B cell (primary cell): ENCODE results near the gene CCDC201. TPM values are rescaled to one million over a fixed set of nuclear protein-coding genes. Genes with fewer than 3 reads are reported as not detected.

Experiments used
- polyA plus RNA-seq: library from polyadenylated mRNA; depleted of rRNA; stranded (reverse); fragments of >200 nt; gene quantifications from 2 replicates; pipeline ENCODE4 v1.2.3, GENCODE V29; 2012
- small RNA-seq: library from RNA; depleted of rRNA; stranded (forward); fragments of <200 nt; gene quantifications from one replicate; pipeline ENCODE3, GENCODE V24; 2012; ENCODE audit warnings: low replicate concordance, low read depth; ENCODE audit not compliant: insufficient read length
- total RNA-seq, 2 donors: library from RNA; stranded (reverse); fragments of 120-200 nt in 1 of 2; gene quantifications; 1 replicate in 1 of 2; 2 replicates in 1 of 2; pipeline versions ENCODE4 v1.2.3 to v1.2.4, GENCODE V29; 2013 to 2022

Gene CCDC201
- total and polyA plus RNA-seq, 2 donors (not counting 1 experiment from before 2014, with no cell fraction given): not detected

Small RNA genes lying within 50 kb of the gene (small RNA-seq; reads per million reads assigned to genes)
- gene RNU6-326P: not detected

Other genes with a start within 250 kb of the CCDC201 start
- not detected in 2 replicates for gene IGFBP1, start 15.4 kb upstream of the CCDC201 start, total RNA-seq
- gene IGFBP1, start 15.4 kb upstream of the CCDC201 start, polyA plus RNA-seq: not detected in 2 replicates
- not detected in 2 replicates for gene IGFBP3, start 48.2 kb upstream of the CCDC201 start, total RNA-seq
- gene IGFBP3, start 48.2 kb upstream of the CCDC201 start, polyA plus RNA-seq: 0.06 TPM in 1 of 2 replicates, not detected in the other